22Rv1 (cell line): Measurements from ENCODE around the gene DENND10.
A peak's percentile ranks its signal among the peaks of the same experiment; 100 is the strongest.
"Not testable (repeated sequence)": the region's sequence is repeated elsewhere in the genome, so short reads cannot be mapped to it uniquely, and the experiment has no call there.

ENCODE experiments used
- H3K27ac ChIP-seq: fragments of 450-650 bp; 2 replicates; pipeline ENCODE4 v1.5.1; 2017
- CTCF ChIP-seq: fragments of 450-650 bp; IDR thresholded peaks from 2 replicates; pipeline ENCODE4 v1.5.1; 2017; ENCODE audit warnings: mild to moderate bottlenecking
- ZFX ChIP-seq: fragments of 450-650 bp; IDR thresholded peaks from 2 replicates; pipeline ENCODE4 v1.6.1; 2017; ENCODE audit warnings: antibody characterized with exemption, borderline replicate concordance

The DENND10 gene

GRCh38 chr10:119149729-119150128, 45.8 kb downstream of the DENND10 start:
- no peak overlapping the region for H3K27ac ChIP-seq
- no peak for TF ChIP-seq ZFX
- 0 out of 2 replicates have a peak, but pooled peaks have one; percentile 9 for TF ChIP-seq CTCF

GRCh38 chr10:119151601-119152000, 47.7 kb downstream of the DENND10 start:
- not testable (repeated sequence) for H3K27ac ChIP-seq

- no peak overlapping the region for H3K27ac ChIP-seq
- no peak for TF ChIP-seq CTCF
- no peak for TF ChIP-seq ZFX
Measured at GRCh38 chr10:119153041-119153440, 49.1 kb downstream of the DENND10 start.

GRCh38 chr10:119153661-119154060, 49.7 kb downstream of the DENND10 start:
- no peak for TF ChIP-seq ZFX
- TF ChIP-seq CTCF = no peak
- no peak overlapping the region for H3K27ac ChIP-seq

- no peak for TF ChIP-seq CTCF
- no peak for TF ChIP-seq ZFX
- H3K27ac ChIP-seq = no peak overlapping the region
Measured at GRCh38 chr10:119159332-119159731, 55.4 kb downstream of the DENND10 start.

- no peak overlapping the region for H3K27ac ChIP-seq
Measured at GRCh38 chr10:119161680-119162451, 58.0 kb downstream of the DENND10 start.

GRCh38 chr10:119162452-119163092, 58.7 kb downstream of the DENND10 start:
- TF ChIP-seq ZFX (no peak), CTCF (no peak)
- no peak overlapping the region for H3K27ac ChIP-seq

More at GRCh38 chr10:119161680-119162451, 58.0 kb downstream of the DENND10 start:
- TF ChIP-seq CTCF (no peak), ZFX (no peak)
